HEK293 (cell line): Measurements from ENCODE around the gene WDR91.

Experiments
- CTCF ChIA-PET: fragments of 350-600 bp; formaldehyde crosslinking; extraction: SDS; loops from one replicate; lab custom pipeline; 2021; ENCODE audit warnings: antibody characterized with exemption; lab: Yijun Ruan, JAX
- POLR2A ChIA-PET: fragments of 300-600 bp; formaldehyde crosslinking; extraction: SDS; loops from one replicate; lab custom pipeline; 2020; ENCODE audit warnings: antibody characterized with exemption, inconsistent platforms; lab: Yijun Ruan, JAX
- H3K27ac ChIP-seq: fragments of 200-500 bp; sonication (Bioruptor generic); 2 replicates; pipeline ENCODE4 v1.5.1; 2014; ENCODE audit warnings: low read depth, low read length, control low read depth, inconsistent platforms; ENCODE audit errors: extremely low read depth
- H3K36me3 ChIP-seq, 2 experiments: fragments of 200-500 bp in 1 of 2; sonication (Bioruptor generic) in 1 of 2; 1 replicate in 1 of 2; 2 replicates in 1 of 2; pipeline ENCODE4 v1.5.1; 2014 to 2017; ENCODE audit warnings: inconsistent platforms in 2 of 2, low read length in 2 of 2; ENCODE audit not compliant: control insufficient read depth in 2 of 2, insufficient read depth in 1 of 2
- H3K4me1 ChIP-seq: fragments of 200-500 bp; sonication (Bioruptor generic); 2 replicates; pipeline ENCODE4 v1.5.1; 2014; ENCODE audit warnings: mild to moderate bottlenecking, low read length, inconsistent platforms; ENCODE audit not compliant: control insufficient read depth, insufficient read depth
- H3K4me3 ChIP-seq: 2 replicates; pipeline ENCODE4 v1.5.1; 2011; ENCODE audit warnings: low read depth, mild to moderate bottlenecking, control low read depth, low read length, moderate library complexity
- H3K9me3 ChIP-seq: fragments of 200-500 bp; sonication (Bioruptor generic); 2 replicates; pipeline ENCODE4 v1.5.1; 2014; ENCODE audit warnings: low read depth, low read length, inconsistent platforms; ENCODE audit not compliant: control insufficient read depth, insufficient read depth
- EGR2 ChIP-seq: fragments of 450-650 bp; formaldehyde crosslinking; IDR thresholded peaks from 2 replicates; pipeline ENCODE4 v1.5.1; 2016; ENCODE audit warnings: low read depth, missing biosample characterization, missing genetic modification characterization
- GLI2 ChIP-seq: fragments of 450-650 bp; formaldehyde crosslinking; IDR thresholded peaks from 2 replicates; pipeline ENCODE4; 2017; ENCODE audit warnings: missing biosample characterization, missing genetic modification characterization, low read depth, borderline replicate concordance
- KLF10 ChIP-seq: fragments of 450-650 bp; IDR thresholded peaks from 2 replicates; pipeline ENCODE4 v1.5.1; 2018; ENCODE audit warnings: missing biosample characterization, mild to moderate bottlenecking, missing genetic modification characterization
- KLF7 ChIP-seq: fragments of 450-650 bp; formaldehyde crosslinking; IDR thresholded peaks from 2 replicates; pipeline ENCODE4 v1.5.1; 2016; ENCODE audit warnings: missing biosample characterization, missing genetic modification characterization, borderline replicate concordance
- PATZ1 ChIP-seq: fragments of 450-650 bp; formaldehyde crosslinking; IDR thresholded peaks from 2 replicates; pipeline ENCODE4 v1.5.1; 2016; ENCODE audit warnings: missing biosample characterization, missing genetic modification characterization
- PRDM1 ChIP-seq: fragments of 450-650 bp; formaldehyde crosslinking; IDR thresholded peaks from 2 replicates; pipeline ENCODE4; 2016; ENCODE audit warnings: missing biosample characterization, missing genetic modification characterization
- PRDM10 ChIP-seq: fragments of 450-650 bp; formaldehyde crosslinking; IDR thresholded peaks from 2 replicates; pipeline ENCODE4 v1.5.1; 2016; ENCODE audit warnings: missing biosample characterization, missing genetic modification characterization
- SALL2 ChIP-seq: fragments of 450-650 bp; formaldehyde crosslinking; IDR thresholded peaks from 2 replicates; pipeline ENCODE4 v1.5.0; 2017; ENCODE audit warnings: missing biosample characterization, mild to moderate bottlenecking, missing genetic modification characterization, borderline replicate concordance
- TSHZ1 ChIP-seq: fragments of 450-650 bp; formaldehyde crosslinking; IDR thresholded peaks from 2 replicates; pipeline ENCODE4 v1.5.1; 2016; ENCODE audit warnings: missing biosample characterization, missing genetic modification characterization, borderline replicate concordance
- WT1 ChIP-seq: fragments of 450-650 bp; formaldehyde crosslinking; IDR thresholded peaks from 2 replicates; pipeline ENCODE4 v1.5.1; 2016; ENCODE audit warnings: missing biosample characterization, missing genetic modification characterization
- YY1 ChIP-seq: fragments of 450-650 bp; formaldehyde crosslinking; IDR thresholded peaks from 2 replicates; pipeline ENCODE4 v1.5.1; 2018; ENCODE audit warnings: missing biosample characterization, missing genetic modification characterization
- ZBTB17 ChIP-seq: fragments of 450-650 bp; formaldehyde crosslinking; IDR thresholded peaks from 2 replicates; pipeline ENCODE4 v1.5.1; 2016; ENCODE audit warnings: missing biosample characterization, missing genetic modification characterization
- ZBTB8A ChIP-seq: fragments of 450-650 bp; formaldehyde crosslinking; IDR thresholded peaks from 2 replicates; pipeline ENCODE4 v1.5.1; 2016; ENCODE audit warnings: missing biosample characterization, missing genetic modification characterization
- ZNF157 ChIP-seq: fragments of 450-650 bp; formaldehyde crosslinking; IDR thresholded peaks from 2 replicates; pipeline ENCODE4 v1.5.1; 2016; ENCODE audit warnings: missing biosample characterization, missing genetic modification characterization
- ZNF24 ChIP-seq: fragments of 450-650 bp; formaldehyde crosslinking; IDR thresholded peaks from 2 replicates; pipeline ENCODE4 v1.5.1; 2016; ENCODE audit warnings: missing biosample characterization, missing genetic modification characterization
- ZNF426 ChIP-seq: fragments of 450-650 bp; formaldehyde crosslinking; IDR thresholded peaks from 2 replicates; pipeline ENCODE4 v1.5.1; 2017; ENCODE audit warnings: missing biosample characterization, missing genetic modification characterization, mild to moderate bottlenecking, inconsistent platforms, moderate library complexity
- ZNF518A ChIP-seq: fragments of 450-650 bp; formaldehyde crosslinking; conservative IDR thresholded peaks from 2 replicates; pipeline ENCODE4 v1.5.1; 2016; ENCODE audit warnings: low read depth, missing biosample characterization, missing genetic modification characterization
- ZNF521 ChIP-seq: fragments of 450-650 bp; formaldehyde crosslinking; IDR thresholded peaks from 2 replicates; pipeline ENCODE4 v1.5.1; 2017; ENCODE audit warnings: missing biosample characterization, mild to moderate bottlenecking, missing genetic modification characterization
- ZNF544 ChIP-seq: fragments of 450-650 bp; formaldehyde crosslinking; IDR thresholded peaks from 2 replicates; pipeline ENCODE4 v1.5.0; 2017; ENCODE audit warnings: missing biosample characterization, missing genetic modification characterization
- ZNF561 ChIP-seq: fragments of 450-650 bp; IDR thresholded peaks from 2 replicates; pipeline ENCODE4 v1.5.1; 2018; ENCODE audit warnings: missing biosample characterization, missing genetic modification characterization, borderline replicate concordance
- ZNF600 ChIP-seq: fragments of 450-650 bp; formaldehyde crosslinking; IDR thresholded peaks from 2 replicates; pipeline ENCODE4 v1.5.1; 2016; ENCODE audit warnings: missing biosample characterization, missing genetic modification characterization
- ZNF792 ChIP-seq: fragments of 450-650 bp; formaldehyde crosslinking; IDR thresholded peaks from 2 replicates; pipeline ENCODE4 v1.5.1; 2016; ENCODE audit warnings: missing biosample characterization, missing genetic modification characterization

WDR91 gene

GRCh38 chr7:135200821-135201331, 10.4 kb downstream of the WDR91 start:
- peaks cover 5% of the 10 kb centered on the region for H3K4me1 ChIP-seq
- CTCF ChIA-PET = no interaction called here
- H3K4me3 ChIP-seq = no peak overlapping the region
- H3K9me3 ChIP-seq = no peaks in the 10 kb centered on the region
- H3K27ac ChIP-seq = no peak overlapping the region
- H3K36me3 ChIP-seq = peaks cover 0 to 72% of the 10 kb centered on the region in 2 experiments; a peak in 2 of 3 replicates
- POLR2A ChIA-PET = interaction anchor here (1.1 to 1.2 kb wide), 2 partner anchors 10 to 30 kb away, joined by 3 to 4 read pairs; partner anchors contain the start of genes CYREN and WDR91
- TF ChIP-seq PRDM10 = peak; percentile 82
- no peak for TF ChIP-seq ZNF544 (tag by site-specific recombination)
- TF ChIP-seq ZNF600 (tag by site-specific recombination) = peak; percentile 58
- TF ChIP-seq ZBTB8A = 0 out of 2 replicates have a peak, but pooled peaks have one; percentile 9
- 0 out of 2 replicates have a peak, but pooled peaks have one; percentile 35 for TF ChIP-seq TSHZ1 (tag by site-specific recombination)
- peak; percentile 19; the same call in 1 of the 2 replicates for TF ChIP-seq PRDM1 (tag by site-specific recombination)
- TF ChIP-seq SALL2 (tag by site-specific recombination) = no peak
- TF ChIP-seq KLF10 (tag by site-specific recombination) = peak; percentile 42; the same call in 1 of the 2 replicates
- TF ChIP-seq ZNF792 = no peak
- peak; percentile 41; the same call in 1 of the 2 replicates for TF ChIP-seq WT1 (tag by site-specific recombination)
- no peak for TF ChIP-seq EGR2 (tag by site-specific recombination)
- TF ChIP-seq ZBTB17 (tag by site-specific recombination) = peak; percentile 35; the same call in 1 of the 2 replicates
- 0 out of 2 replicates have a peak, but pooled peaks have one; percentile 14 for TF ChIP-seq ZNF561
- TF ChIP-seq GLI2 = no peak
- no peak for TF ChIP-seq KLF7 (tag by site-specific recombination)
- no peak for TF ChIP-seq YY1 (tag by site-specific recombination)
- TF ChIP-seq ZNF24 (tag by site-specific recombination) = peak; percentile 58; the same call in 1 of the 2 replicates
- TF ChIP-seq ZNF426 = no peak
- TF ChIP-seq ZNF157 (tag by site-specific recombination) = no peak
- no peak for TF ChIP-seq ZNF521 (tag by site-specific recombination)
- no peak for TF ChIP-seq ZNF518A (tag by site-specific recombination)
- 0 out of 2 replicates have a peak, but pooled peaks have one; percentile 28 for TF ChIP-seq PATZ1 (tag by site-specific recombination)
